IMR-90 (cell line): ENCODE data around the gene KRT72. TPM values are rescaled to one million over a fixed set of nuclear protein-coding genes. Genes with fewer than 3 reads are reported as not detected.

Source experiments
- ATAC-seq: fragments of 200-7000 bp; cut with Tn5 transposase; 2 replicates; pipeline ENCODE4 v1.9.1; 2020; ENCODE audit warnings: low read depth, mild to moderate bottlenecking, moderate library complexity
- BruUV-seq: library from RNA; stranded (reverse); fragments of 400-500 nt; replicated peaks from 2 replicates; lab custom pipeline; 2021; lab: Mats Ljungman, UMichigan
- CTCF ChIA-PET: fragments of 300-600 bp; formaldehyde crosslinking; extraction: SDS; loops from one replicate; lab custom pipeline; 2021; ENCODE audit warnings: antibody characterized with exemption; lab: Yijun Ruan, JAX
- POLR2A ChIA-PET: fragments of 300-600 bp; sonication (Branson Sonifier 250); formaldehyde crosslinking; loops from one replicate; lab custom pipeline; 2022; ENCODE audit warnings: antibody characterized with exemption; ENCODE audit not compliant: unreplicated experiment; lab: Charles Lee
- DNase-seq: peaks from one replicate; pipeline ENCODE4 v3.0.0; 2013
- H2AFZ ChIP-seq: replicated peaks from 2 replicates; pipeline ENCODE3; 2013; ENCODE audit warnings: low read length, mild to moderate bottlenecking; ENCODE audit not compliant: poor library complexity
- H2AK5ac ChIP-seq: 2 replicates; pipeline ENCODE4 v1.6.1; 2013; ENCODE audit warnings: low read depth, low read length, inconsistent platforms
- H2AK9ac ChIP-seq: replicated peaks from 2 replicates; pipeline ENCODE3; 2013; ENCODE audit warnings: mild to moderate bottlenecking, low read depth, low read length, moderate library complexity; ENCODE audit not compliant: poor library complexity
- H2BK120ac ChIP-seq: 2 replicates; pipeline ENCODE4 v1.6.1; 2013; ENCODE audit warnings: low read depth, low read length, inconsistent platforms
- H2BK15ac ChIP-seq: 3 replicates; pipeline ENCODE4 v1.6.1; 2013; ENCODE audit warnings: low read depth, low read length, inconsistent platforms
- H2BK20ac ChIP-seq: 2 replicates; pipeline ENCODE4 v1.6.1; 2013; ENCODE audit warnings: low read depth, mild to moderate bottlenecking, inconsistent platforms, low read length, moderate library complexity
- H2BK5ac ChIP-seq: 2 replicates; pipeline ENCODE4 v1.6.1; 2013; ENCODE audit warnings: mild to moderate bottlenecking, low read depth, low read length, inconsistent platforms; ENCODE audit not compliant: poor library complexity, severe bottlenecking
- H3K14ac ChIP-seq: replicated peaks from 2 replicates; pipeline ENCODE4 v1.6.1; 2013; ENCODE audit warnings: low read depth, low read length, inconsistent platforms
- H3K18ac ChIP-seq: 2 replicates; pipeline ENCODE4 v1.6.1; 2013; ENCODE audit warnings: low read depth, low read length, control low read depth
- H3K23ac ChIP-seq: 2 replicates; pipeline ENCODE4 v1.6.1; 2013; ENCODE audit warnings: low read depth, low read length, inconsistent platforms
- H3K27ac ChIP-seq: 2 replicates; pipeline ENCODE4 v1.5.1; 2013; ENCODE audit warnings: mild to moderate bottlenecking, control low read depth, low read length; ENCODE audit not compliant: insufficient read depth
- H3K27me3 ChIP-seq: 2 replicates; pipeline ENCODE4 v1.6.1; 2013; ENCODE audit warnings: low read length; ENCODE audit not compliant: control insufficient read depth, insufficient read depth
- H3K36me3 ChIP-seq: 2 replicates; pipeline ENCODE4 v1.6.1; 2013; ENCODE audit warnings: low read length, mixed read lengths; ENCODE audit not compliant: control insufficient read depth, insufficient read depth
- H3K4ac ChIP-seq: 2 replicates; pipeline ENCODE4 v1.6.1; 2013; ENCODE audit warnings: low read depth, low read length, inconsistent platforms
- H3K4me1 ChIP-seq: 2 replicates; pipeline ENCODE4 v1.6.1; 2013; ENCODE audit warnings: low read length, mixed read lengths; ENCODE audit not compliant: control insufficient read depth, insufficient read depth
- H3K4me2 ChIP-seq: 2 replicates; pipeline ENCODE4 v1.6.1; 2013; ENCODE audit warnings: low read depth, mild to moderate bottlenecking, control low read depth, low read length, moderate library complexity
- H3K4me3 ChIP-seq: 2 replicates; pipeline ENCODE4 v1.5.1; 2013; ENCODE audit warnings: low read depth, mild to moderate bottlenecking, control low read depth, low read length, moderate library complexity; ENCODE audit not compliant: insufficient read depth
- H3K56ac ChIP-seq: 2 replicates; pipeline ENCODE4 v1.6.1; 2013; ENCODE audit warnings: low read length, inconsistent platforms; ENCODE audit not compliant: insufficient read depth; ENCODE audit errors: extremely low read depth
- H3K79me1 ChIP-seq, 2 experiments: 2 replicates each; pipeline ENCODE4 v1.6.1; 2013; ENCODE audit warnings: low read length in 2 of 2, inconsistent platforms in 1 of 2, low read depth in 1 of 2
- H3K9ac ChIP-seq: 2 replicates; pipeline ENCODE4 v1.6.1; 2013; ENCODE audit warnings: low read depth, low read length, control low read depth
- H3K9me1 ChIP-seq: 2 replicates; pipeline ENCODE4 v1.6.1; 2013; ENCODE audit warnings: low read length, inconsistent platforms; ENCODE audit not compliant: insufficient read depth
- H3K9me3 ChIP-seq: 2 replicates; pipeline ENCODE4 v1.6.1; 2013; ENCODE audit warnings: low read length; ENCODE audit not compliant: control insufficient read depth, insufficient read depth
- H4K20me1 ChIP-seq: 2 replicates; pipeline ENCODE4 v1.6.1; 2013; ENCODE audit warnings: low read length, inconsistent platforms; ENCODE audit not compliant: insufficient read depth
- H4K5ac ChIP-seq: 2 replicates; pipeline ENCODE4 v1.6.1; 2013; ENCODE audit warnings: mild to moderate bottlenecking, low read depth, low read length, control low read depth
- H4K8ac ChIP-seq, 2 experiments: 2 replicates each; pipeline ENCODE4 v1.6.1; 2013; ENCODE audit warnings: low read depth in 2 of 2, low read length in 2 of 2, control low read depth in 1 of 2, inconsistent platforms in 1 of 2
- H4K91ac ChIP-seq: 2 replicates; pipeline ENCODE4 v1.6.1; 2013; ENCODE audit warnings: low read depth, low read length, inconsistent platforms; ENCODE audit not compliant: insufficient read depth
- CTCF ChIP-seq: conservative IDR thresholded peaks from 2 replicates; pipeline ENCODE4 v1.5.1; 2012; ENCODE audit warnings: mild to moderate bottlenecking, low read depth, low read length, improper control_type of control experiment
- ELK1 ChIP-seq: fragments of 150-350 bp; IDR thresholded peaks from 2 replicates; pipeline ENCODE4 v1.6.1; 2016; ENCODE audit warnings: low read depth, mild to moderate bottlenecking, low read length, moderate library complexity, borderline replicate concordance
- MAFK ChIP-seq: IDR thresholded peaks from 2 replicates; pipeline ENCODE4 v1.6.1; 2012; ENCODE audit warnings: low read depth, low read length, improper control_type of control experiment
- RAD21 ChIP-seq: IDR thresholded peaks from 2 replicates; pipeline ENCODE4 v1.6.1; 2012; ENCODE audit warnings: low read length, improper control_type of control experiment
- RFX5 ChIP-seq: IDR thresholded peaks from 2 replicates; pipeline ENCODE4 v1.8.0; 2012; ENCODE audit warnings: low read depth, mild to moderate bottlenecking, low read length, moderate library complexity
- USF2 ChIP-seq: fragments of 150-350 bp; IDR thresholded peaks from 2 replicates; pipeline ENCODE4 v1.6.1; 2017; ENCODE audit warnings: mild to moderate bottlenecking, antibody characterized with exemption, low read length, low read depth
- WGBS, 2 experiments: methylation state at CpG; one replicate each; pipeline versions ENCODE4 v1.1.5 to v1.1.7; 2013; ENCODE audit warnings: missing lambda C conversion rate in 2 of 2; ENCODE audit not compliant: insufficient read length in 1 of 2; ENCODE audit errors: extremely low coverage in 2 of 2; 5-methylcytosine and 5-hydroxymethylcytosine counted together
- dilution Hi-C: fragments of 300-500 bp; cut with HindIII; formaldehyde crosslinking; loops from one replicate; pipeline ENCODE4 v1.14.3; 2018; ENCODE audit warnings: low sequenced_read_pairs; ENCODE audit not compliant: unreplicated experiment
- in situ Hi-C: fragments of 300-500 bp; cut with MboI; formaldehyde crosslinking; loops from 3 replicates; pipeline ENCODE4 v1.14.3; 2019; ENCODE audit warnings: low sequenced_read_pairs, inconsistent platforms, mixed read lengths
- intact Hi-C: fragments of 100-400 bp; cut with micrococcal nuclease; formaldehyde crosslinking; loops from 2 replicates; pipeline ENCODE4 v1.10.0; 2022
- polyA plus RNA-seq, 3 experiments: library from polyadenylated mRNA; depleted of rRNA; stranded (reverse); fragments of >200 nt; gene quantifications; 2 replicates each; pipeline ENCODE4 v1.2.3, GENCODE V29; 2012; ENCODE audit warnings: low replicate concordance in 1 of 3
- total RNA-seq: library from RNA; depleted of rRNA; stranded (reverse); fragments of >200 nt; gene quantifications from 2 replicates; pipeline ENCODE4 v1.2.3, GENCODE V29; 2012

Gene KRT72
- total and polyA plus RNA-seq, 2 of the 4 experiments (the other 2 are of a cell fraction): not detected

GRCh38 chr12:52608826-52609630 lies 7.8 kb upstream of the KRT72 start (continued):
- no peak for TF ChIP-seq MAFK
- no peak for TF ChIP-seq ELK1

GRCh38 chr12:52608161-52608560 lies 6.9 kb upstream of the KRT72 start:
- Histone ChIP-seq H4K91ac (no peak overlapping the region), H3K79me1 (no peaks in the 10 kb centered on the region), H3K23ac (no peak overlapping the region), H3K36me3 (no peaks in the 10 kb centered on the region), H4K20me1 (no peaks in the 10 kb centered on the region), H2BK20ac (no peak overlapping the region), H3K4me1 (no peaks in the 10 kb centered on the region), H3K4me2 (no peak overlapping the region), H3K9ac (no peak overlapping the region), H3K4me3 (no peak overlapping the region), H3K9me3 (no peaks in the 10 kb centered on the region), H4K5ac (no peak overlapping the region), H2BK15ac (no peak overlapping the region), H3K27me3 (peaks cover 36% of the 10 kb centered on the region), H3K9me1 (no peaks in the 10 kb centered on the region), H2AK9ac (no peak overlapping the region), H2BK120ac (no peak overlapping the region), H2BK5ac (no peak overlapping the region), H2AFZ (no peak overlapping the region), H3K14ac (no peak overlapping the region), H3K56ac (no peak overlapping the region), H3K27ac (no peak overlapping the region), H4K8ac (no peak overlapping the region), H2AK5ac (no peak overlapping the region), H3K18ac (no peak overlapping the region), H3K4ac (no peak overlapping the region)
- DNase-seq (no peak), ATAC-seq (no peak)
- TF ChIP-seq RAD21 (no peak), USF2 (no peak), CTCF (no peak), RFX5 (no peak)
- no TSS peak for BruUV-seq
- in situ Hi-C loops (no loop called here), intact Hi-C loops (no loop called here), dilution Hi-C loops (no loop called here)
- POLR2A ChIA-PET: no interaction called here
- CTCF ChIA-PET: no interaction called here
- no CpG with 5 or more reads among the region's 6 CpGs for WGBS, 2 experiments
